LHCN-M2 (cell line): Measurements from ENCODE around the gene ACYP1. TPM values are rescaled to one million over a fixed set of nuclear protein-coding genes. Genes with fewer than 3 reads are reported as not detected.

Experiments used
- DNase-seq: peaks from one replicate; pipeline ENCODE4 v3.0.0-alpha.2; 2012; ENCODE audit warnings: low read depth
- polyA plus RNA-seq: library from polyadenylated mRNA; unstranded; fragments of >200 nt; gene quantifications from one replicate; pipeline ENCODE4 v1.2.1, GENCODE V29; 2012; ENCODE audit warnings: missing spikeins
- total RNA-seq: library from RNA; depleted of rRNA; stranded (reverse); fragments of >200 nt; gene quantifications from 2 replicates; pipeline ENCODE4 v1.2.3, GENCODE V29; 2014; rRNA removed

ACYP1 gene
- total RNA-seq, result 20.5 and 25.5 TPM in 2 replicates
- polyA plus RNA-seq, result 24.0 TPM

DNA sequence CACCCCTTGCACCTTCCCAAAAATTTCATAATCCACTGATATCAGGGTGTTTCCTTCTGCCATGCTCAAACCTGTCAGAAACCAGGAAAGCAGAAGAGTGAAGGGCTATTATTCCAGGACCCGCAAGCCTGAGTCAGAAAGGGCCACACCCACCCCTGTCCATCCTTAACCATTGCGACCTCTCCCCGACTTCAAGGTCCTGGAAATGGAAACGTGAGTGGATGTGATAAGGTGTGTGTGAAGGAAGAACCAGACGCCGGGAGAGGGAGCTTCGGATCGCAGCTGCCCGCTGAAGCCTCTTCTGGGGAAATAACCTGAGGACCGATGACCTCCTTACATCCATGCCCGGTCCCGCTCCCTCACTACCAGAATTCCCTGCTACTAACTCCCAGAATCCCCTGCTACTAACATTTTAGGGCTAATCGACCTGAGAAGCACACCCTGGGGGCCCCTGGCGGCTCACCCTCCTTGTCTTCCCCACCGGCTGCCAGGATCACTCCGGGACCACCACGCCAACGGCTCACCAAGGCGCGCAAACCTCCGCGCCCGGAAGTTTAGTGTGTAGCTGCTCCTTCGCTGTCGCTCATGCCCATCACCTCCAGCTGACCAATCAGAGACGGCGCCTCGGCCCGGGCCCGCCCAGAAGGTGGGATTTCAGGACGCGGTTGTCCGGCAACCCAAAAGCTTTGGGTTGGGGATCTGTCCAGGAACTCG, at the start of gene ACYP1:
ACYP1 (minus strand) TSS at position 534 of the 714 bp plus-strand sequence; CDS start at position 63, 471 bp downstream.
- DNase-seq, result peak; percentile 89

DNA sequence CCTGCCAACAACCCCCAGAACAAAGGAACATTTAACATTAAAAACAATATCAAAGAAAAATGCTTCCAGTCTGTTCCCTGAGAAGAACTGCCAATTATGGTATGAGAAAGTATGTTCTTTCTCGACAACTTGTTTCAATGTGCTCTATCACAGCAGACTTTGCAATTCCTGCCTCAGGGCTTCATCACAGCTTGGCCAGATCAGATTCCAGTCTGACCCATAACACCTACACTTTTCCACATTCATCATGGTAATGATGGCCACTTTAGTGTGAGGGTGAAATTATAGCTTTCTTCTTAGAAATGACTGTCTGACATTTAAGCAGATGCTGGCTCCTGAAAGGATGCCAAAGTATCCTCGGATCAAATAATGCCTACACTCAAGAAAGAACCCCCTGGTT, 46.1 kb upstream of the ACYP1 start:
- DNase-seq, result no peak

DNA sequence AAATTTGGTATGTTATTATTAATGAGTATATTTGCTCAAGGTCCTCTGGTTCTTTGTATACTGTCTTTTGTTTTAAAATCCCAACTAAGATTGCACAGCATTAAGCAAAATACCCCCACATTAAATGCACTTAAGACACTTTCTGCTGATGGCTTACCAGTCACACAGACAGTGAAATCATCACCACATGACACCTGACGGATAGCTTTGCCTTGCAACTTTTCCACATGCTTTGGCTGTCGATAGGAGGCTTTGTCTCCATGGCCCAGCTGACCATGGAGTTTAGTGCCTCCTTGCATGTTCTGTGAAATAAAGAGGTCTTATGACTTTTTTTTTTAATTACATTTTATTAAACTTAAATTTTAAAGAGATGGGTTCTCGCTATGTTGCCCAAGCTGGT, 43.4 kb upstream of the ACYP1 start:
- no peak for DNase-seq

DNA sequence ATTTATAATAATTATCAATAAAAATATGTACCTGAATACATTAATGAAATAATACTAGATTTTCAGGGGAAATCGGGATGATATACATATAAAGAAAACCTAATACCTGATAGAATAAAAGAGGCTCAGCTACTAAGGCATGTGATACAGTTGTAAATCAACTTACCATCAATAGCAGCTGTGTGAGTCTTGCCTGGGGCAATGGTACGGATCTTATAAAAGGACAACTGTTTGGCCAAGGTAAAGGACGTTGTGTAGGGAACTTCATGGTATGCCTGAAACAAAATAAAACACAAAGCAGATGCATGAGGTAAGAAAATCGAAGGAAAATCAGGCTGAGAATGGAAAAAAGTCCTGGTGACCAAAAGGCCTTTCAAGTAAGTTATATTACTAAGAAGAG, 37.7 kb upstream of the ACYP1 start:
- no peak for DNase-seq

GRCh38 chr14:75098682-75099081, 34.9 kb upstream of the ACYP1 start:
- no peak for DNase-seq

GRCh38 chr14:75098212-75098611, 34.4 kb upstream of the ACYP1 start:
- DNase-seq, result no peak

- DNase-seq, result no peak
These were observed 33.1 kb upstream of the ACYP1 start for GRCh38 chr14:75096959-75097358.

DNA sequence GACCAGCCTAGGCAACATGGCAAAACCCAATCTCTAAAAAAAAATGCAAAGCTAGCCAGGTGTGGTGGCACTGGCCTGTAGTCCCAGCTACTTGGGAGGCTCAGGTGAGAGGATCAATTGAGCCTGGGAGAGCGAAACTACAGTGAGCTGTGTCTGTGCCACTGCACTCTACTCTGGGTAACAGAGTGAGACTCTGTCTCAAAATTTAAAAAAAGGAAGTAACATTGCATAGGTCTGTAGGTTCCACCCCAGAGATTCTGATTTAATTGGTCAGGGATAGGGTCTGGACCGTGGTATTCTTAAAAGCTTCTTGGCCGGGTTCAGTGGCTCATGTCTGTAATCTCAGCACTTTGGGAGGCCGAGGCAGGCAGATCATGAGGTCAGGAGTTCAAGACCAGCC, 31.9 kb upstream of the ACYP1 start:
- no peak for DNase-seq

DNA sequence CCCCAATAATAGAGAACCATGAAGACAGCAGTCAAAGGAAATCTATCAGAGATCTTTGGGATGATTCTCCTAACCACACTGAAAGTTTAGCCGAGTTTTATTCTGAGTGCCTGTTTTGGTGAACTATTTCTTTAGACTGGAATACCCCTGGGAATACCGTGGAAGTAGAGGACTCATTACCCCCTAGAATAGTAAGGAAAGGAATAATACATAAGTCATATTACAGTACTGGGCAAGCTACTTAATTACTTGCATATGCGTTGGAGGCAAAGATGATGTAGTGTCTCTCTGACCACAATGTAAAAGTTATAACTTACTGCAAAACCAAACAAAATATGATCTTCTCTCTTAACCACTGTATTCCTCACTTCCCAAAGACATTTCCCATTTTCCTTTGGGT, 31.1 kb upstream of the ACYP1 start:
- no peak for DNase-seq

DNA sequence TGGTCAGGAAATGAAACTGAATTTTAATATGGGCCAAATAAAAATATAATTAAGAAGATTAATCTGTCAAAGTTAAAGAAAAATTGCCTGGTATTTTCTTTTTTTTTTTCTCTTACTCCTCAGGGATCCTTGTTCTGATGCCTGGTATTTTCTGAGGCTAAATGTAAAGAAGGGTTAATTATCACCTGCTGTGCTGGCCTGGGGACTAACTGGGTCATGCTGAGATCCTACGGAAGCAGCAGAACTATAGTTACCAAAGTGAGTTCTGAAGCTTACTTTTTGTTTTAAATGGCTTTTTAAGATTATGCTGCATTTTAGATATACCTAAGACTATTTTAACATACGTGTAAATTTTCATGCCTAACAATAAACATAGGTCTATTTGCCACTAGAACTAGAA, 28.9 kb upstream of the ACYP1 start:
- DNase-seq, result no peak

GRCh38 chr14:75091251-75091650, 27.4 kb upstream of the ACYP1 start:
- DNase-seq, result no peak

DNA sequence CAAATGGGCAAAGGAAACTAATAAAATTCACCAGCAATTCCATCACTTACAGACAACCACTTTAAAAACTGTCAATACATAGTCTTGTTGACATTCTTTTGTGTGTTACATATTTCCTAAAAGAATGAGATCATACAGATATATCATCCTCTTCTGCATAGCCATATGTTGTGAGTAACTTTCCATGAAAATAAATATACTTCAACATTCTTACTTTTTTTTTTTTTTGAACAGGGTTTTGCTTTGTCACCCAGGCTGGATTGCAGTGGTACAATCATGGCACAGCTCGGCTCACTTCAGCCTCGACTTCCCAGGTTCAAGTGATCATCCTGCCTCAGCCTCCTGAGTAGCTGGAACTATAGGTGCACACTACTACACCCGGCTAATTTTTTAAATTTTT, 26.5 kb upstream of the ACYP1 start:
- no peak for DNase-seq

- peak; percentile 55 for DNase-seq
These were observed 24.9 kb upstream of the ACYP1 start for GRCh38 chr14:75088566-75089373.

DNA sequence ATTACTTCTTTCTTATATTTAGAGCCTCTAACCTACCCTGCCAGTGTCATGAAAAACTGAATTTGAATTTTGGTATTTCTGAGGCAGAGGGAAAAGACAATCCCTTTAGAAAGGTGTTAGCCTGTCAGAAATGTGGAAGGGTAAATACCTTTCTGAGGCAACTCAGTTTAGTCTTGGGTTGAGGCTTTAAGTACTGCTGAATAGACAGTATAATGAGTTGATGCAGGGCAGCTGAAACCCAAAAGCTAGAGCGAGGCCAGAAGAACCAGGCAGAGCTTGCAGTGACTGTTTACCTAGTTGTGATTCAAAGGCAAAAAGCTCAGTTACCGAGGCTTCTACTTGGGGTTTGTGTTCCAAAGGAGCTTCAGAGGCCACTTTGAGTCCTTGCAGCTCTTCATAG, 24.3 kb upstream of the ACYP1 start:
- no peak for DNase-seq

DNA sequence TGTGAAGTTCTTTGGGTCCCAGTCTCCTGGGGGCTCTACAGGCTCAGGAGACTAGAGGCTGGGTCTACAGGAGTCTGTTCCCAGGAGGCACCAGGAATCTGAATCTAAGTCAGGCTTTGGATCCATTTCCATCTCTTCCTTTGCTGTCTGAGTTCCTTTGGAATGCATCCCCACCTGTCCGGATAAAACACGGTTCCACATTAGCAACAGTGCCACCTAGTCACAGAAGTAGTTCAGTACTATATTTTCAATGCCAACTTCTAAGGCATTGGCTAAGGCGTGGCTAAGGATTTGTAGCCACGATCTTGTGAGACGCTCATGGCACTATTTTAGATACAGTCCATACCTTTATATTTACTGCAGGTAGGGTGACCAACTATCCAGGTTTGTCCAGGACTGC, 20.7 kb upstream of the ACYP1 start:
- DNase-seq, result no peak

DNA sequence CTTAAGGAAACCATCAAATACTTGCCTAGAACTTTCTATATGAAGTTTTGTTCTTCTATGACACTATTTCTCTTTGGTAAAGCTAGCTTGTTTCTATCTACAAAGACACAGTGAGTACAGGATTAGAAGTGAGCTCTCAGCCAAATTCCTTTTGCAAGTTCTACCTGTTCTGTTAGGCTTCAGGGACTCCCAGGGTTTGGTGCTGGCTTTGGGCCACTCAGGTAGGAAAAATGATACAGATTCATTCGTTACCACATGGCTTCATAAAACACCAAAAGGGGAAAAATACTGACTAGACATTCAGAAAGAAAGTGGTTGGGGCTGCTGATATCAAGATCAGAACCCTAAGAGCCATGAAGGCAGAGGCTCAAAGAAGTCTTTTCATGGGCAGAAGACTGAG, 19.4 kb upstream of the ACYP1 start:
- DNase-seq, result no peak

DNA sequence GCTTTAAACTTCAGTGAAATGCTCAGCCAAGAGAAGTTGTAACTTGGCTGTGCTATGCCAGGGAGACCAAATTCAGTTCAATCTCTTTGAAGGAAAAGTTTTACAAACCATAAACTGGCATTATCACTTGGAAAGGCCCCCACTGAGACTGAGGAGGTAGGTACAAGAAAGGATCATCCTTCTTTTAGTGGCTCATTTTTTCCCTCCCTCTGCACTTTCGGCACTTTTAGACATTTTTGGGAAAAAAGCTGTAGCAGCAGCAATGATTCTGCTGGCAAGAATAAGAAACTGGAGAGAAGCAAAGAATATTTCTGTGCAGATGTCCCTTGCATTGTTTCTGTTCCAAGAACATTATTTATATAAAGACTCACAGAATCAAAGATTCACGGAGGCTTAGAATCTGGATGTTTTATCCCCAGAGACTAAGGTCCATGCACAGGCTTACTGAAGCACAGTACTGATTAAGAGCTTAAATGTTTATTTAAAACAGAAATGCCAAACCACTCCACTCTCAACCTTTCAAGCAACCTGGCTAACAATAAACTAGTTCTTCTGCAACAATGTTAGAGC, 17.9 kb upstream of the ACYP1 start:
- DNase-seq, result no peak

DNA sequence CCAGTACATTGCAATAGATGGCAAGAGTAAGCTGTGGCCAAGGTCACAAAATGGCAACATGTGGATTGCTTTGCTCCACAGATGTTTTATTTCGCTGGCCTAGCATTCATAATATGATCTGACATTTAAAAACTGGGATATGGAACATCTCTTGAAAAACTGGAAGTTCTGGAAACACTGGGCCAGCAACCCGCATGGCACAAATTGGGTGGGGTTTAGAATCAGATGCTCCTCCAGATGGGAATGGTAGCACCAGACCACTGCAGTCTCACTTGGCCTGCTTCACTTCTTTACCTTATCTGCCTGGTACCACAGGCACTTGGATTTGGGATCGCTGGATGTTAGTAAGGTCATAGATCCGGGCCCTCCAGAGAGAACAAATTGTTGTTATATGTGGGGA, 15.7 kb upstream of the ACYP1 start:
- no peak for DNase-seq

DNA sequence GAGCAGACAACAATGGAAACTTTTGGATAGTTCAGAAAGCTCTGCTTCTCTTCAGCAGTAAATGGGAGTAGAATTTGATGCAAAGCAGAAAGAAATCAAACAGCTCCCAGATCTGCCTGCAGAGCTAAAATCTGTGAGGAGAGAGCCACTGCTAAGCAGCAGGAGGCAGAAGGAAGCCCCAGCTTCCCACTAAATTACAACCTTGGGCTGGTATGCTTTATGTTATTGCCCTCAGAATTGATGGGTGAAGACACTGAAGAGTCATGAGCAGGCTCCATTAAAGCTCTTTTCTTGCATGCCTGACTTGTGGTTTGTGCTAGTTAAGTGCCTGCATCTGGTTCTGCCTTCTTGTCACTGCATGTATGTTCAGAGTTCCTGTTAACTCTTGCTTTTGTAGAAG, 14.0 kb upstream of the ACYP1 start:
- DNase-seq, result no peak

DNA sequence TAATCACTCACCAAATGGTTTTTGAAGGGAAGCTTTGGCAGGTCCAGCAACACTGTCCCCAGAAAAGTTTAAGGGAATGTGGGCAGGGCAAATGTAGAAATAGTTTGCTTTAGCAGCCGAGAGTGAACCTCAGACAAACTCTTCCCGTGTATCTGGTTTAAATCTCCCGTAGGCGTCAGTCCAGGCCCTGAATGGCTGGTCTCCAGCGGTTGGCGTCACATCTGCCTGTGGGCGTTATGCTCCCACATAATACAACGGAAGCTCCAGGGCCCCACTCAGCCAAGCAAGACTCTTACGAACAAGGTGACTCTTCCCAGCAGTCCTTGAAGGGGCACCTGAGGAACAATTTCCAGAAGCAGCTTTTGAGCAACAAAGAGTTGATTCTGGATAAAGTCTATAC, 6.6 kb upstream of the ACYP1 start:
- no peak for DNase-seq

- no peak for DNase-seq
These were observed 6.0 kb upstream of the ACYP1 start for GRCh38 chr14:75069811-75070145.

DNA sequence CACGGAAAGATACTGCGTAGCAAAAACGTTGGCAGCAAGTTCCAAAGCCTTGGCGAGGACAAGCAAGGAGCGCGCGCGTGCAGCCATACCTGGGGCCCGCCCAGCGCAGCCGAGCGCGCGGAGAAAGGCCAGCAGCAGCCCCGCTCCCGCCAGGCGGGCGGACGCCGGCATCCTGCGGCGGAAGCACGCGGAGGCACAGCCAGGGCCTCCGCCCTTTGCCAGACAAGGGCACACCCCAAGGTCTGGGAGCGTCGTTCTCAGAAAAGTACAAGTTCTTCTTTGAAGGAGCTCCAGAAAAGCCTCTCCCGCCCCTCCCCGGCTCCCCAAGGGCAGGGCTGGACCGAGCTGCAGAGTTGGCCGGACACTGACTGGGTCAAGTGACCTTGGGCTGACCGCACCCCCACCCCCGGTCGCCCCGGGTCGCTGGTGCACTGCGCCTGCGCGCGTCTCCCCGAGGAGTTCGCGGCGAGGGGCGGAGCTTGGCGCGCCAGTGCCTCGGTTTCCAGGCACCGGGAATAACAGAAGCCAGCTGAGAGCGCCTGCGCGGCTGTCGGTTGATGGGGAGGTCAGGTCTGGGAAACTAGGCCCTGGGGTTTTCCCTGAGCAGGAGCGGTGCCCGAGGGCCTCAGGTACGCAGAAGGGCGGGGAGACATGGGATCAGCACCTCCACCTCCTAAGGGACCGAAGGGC, 5.4 kb upstream of the ACYP1 start, which contains the start of gene ZC2HC1C:
ZC2HC1C (plus strand) TSS at position 521 of the 690 bp plus-strand sequence. CDS start 933 bp downstream, outside the sequence.
- peak; percentile 89 for DNase-seq
